ENCODE results near the gene TMEM198. TPM values are rescaled to one million over a fixed set of nuclear protein-coding genes. Genes with fewer than 3 reads are reported as not detected.

The TMEM198 gene
- total RNA-seq, 1 donor from 2014 or later: 7.6 TPM

DNA sequence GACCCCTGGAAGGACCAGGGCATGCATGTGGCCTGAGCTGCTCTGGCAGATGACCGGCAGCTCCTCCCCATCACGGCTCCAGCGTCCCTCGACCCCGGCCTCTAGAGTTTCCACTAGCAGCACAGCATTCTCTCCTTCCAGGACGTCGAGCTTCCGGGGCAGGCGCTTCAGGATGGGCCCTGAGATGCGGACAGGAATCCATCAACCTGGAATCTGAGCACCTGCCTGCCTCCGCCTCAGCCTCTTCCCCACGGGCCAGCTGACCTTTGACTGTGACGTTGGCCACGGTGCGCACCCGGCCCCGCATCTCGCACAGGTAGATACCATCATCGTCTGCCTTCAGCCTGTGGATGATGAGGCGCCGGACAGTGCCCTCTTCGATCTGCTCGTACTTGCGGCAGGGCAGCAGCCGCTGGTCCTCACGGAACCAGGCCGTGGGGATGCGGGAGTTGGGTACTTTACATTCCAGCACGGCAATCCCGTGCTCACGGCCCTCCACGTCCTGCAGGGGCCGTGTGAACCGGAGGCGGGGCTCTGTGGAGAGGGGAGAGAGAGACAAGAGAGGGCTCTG, 24.0 kb downstream of the TMEM198 start:
- Histone ChIP-seq H3K27me3 (ENCODE audit: control insufficient read depth, insufficient read depth, low read length) (peaks cover 2% of the 10 kb centered on the region), H3K4me3 (ENCODE audit: low read depth, low read length) (no peak overlapping the region), H3K36me3 (ENCODE audit: control insufficient read depth, insufficient read depth, low read length) (peaks cover 1% of the 10 kb centered on the region)
- no peak for TF ChIP-seq CTCF (IDR thresholded peaks at IDR 0.05; ENCODE audit: insufficient read depth, low read length, poor library complexity, severe bottlenecking)
- DNase-seq (ENCODE audit: low read depth): no peak

DNA sequence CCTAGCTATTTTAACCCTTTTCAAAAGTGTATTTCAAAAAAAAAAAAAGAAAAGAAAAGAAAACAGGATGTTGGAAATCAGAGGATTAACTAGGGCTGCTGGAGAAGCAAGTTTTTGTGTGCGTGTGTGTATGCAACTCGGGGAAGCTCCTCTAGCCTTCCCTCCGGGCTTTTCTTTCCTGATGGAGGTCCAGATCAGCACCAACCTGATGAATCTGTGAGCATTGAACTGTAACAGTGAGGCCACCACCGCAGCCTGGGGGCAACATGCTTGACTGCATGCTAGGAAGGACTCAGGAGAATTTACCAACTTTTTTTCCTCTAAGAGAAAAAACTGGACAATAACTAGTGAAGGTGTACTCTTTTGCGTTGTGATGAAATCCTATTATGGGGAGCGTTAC, 25.2 kb downstream of the TMEM198 start:
- no peak for DNase-seq (ENCODE audit: low read depth)
- Histone ChIP-seq H3K4me3 (ENCODE audit: low read depth, low read length) (no peak overlapping the region), H3K27me3 (ENCODE audit: control insufficient read depth, insufficient read depth, low read length) (no peaks in the 10 kb centered on the region), H3K36me3 (ENCODE audit: control insufficient read depth, insufficient read depth, low read length) (peaks cover 1% of the 10 kb centered on the region)
- no peak for TF ChIP-seq CTCF (IDR thresholded peaks at IDR 0.05; ENCODE audit: insufficient read depth, low read length, poor library complexity, severe bottlenecking)

GRCh38 chr2:219569635-219570034, 25.8 kb downstream of the TMEM198 start:
- H3K4me3 ChIP-seq (ENCODE audit: low read depth, low read length): peak overlapping the region; percentile 73
- no peak for DNase-seq (ENCODE audit: low read depth)
- TF ChIP-seq CTCF (IDR thresholded peaks at IDR 0.05; ENCODE audit: insufficient read depth, low read length, poor library complexity, severe bottlenecking): no peak

DNA sequence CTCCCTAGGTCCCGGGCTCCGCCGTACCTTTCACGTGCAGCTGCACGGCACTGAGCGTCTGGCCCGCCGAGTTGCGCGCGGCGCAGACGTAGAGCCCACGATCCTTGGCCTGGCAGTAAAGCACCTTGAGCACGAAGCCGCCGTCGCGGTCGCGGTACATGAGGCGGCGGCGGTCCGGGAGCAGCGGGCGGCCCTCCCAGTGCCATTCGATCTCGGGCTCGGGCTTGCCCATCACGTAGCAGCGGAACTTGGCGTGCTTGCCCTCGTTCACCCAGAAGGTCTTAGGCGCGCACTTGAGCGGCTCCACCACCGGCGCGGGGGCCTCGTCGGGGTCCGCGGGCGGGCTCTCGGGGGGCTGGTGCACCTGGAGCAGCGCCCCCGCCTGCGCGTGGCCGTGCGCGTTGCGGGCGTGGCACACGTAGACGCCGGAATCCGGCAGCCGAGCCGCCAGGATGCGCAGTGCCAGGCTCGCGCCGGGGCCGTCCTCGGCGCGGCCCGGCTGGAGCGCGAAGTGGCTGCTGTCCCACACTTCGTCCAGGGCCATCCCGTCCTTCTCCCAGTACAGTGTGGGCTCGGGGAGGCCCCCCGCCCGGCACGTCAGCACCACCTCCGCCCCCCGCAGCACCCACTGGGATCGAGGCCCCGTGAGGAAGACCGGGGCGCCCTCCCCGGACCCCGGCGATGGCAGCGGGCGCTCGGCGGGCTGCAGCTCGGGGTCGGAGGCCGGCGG, 26.5 kb downstream of the TMEM198 start:
- peaks cover 1% of the 10 kb centered on the region for H3K36me3 ChIP-seq (ENCODE audit: control insufficient read depth, insufficient read depth, low read length)
- no peak for TF ChIP-seq CTCF (IDR thresholded peaks at IDR 0.05; ENCODE audit: insufficient read depth, low read length, poor library complexity, severe bottlenecking)
- DNase-seq (ENCODE audit: low read depth): no peak
- no peaks in the 10 kb centered on the region for H3K27me3 ChIP-seq (ENCODE audit: control insufficient read depth, insufficient read depth, low read length)
- peak overlapping the region; percentile 73 for H3K4me3 ChIP-seq (ENCODE audit: low read depth, low read length)

More at GRCh38 chr2:219569635-219570034, 25.8 kb downstream of the TMEM198 start:
- Histone ChIP-seq H3K36me3 (ENCODE audit: control insufficient read depth, insufficient read depth, low read length) (peaks cover 1% of the 10 kb centered on the region), H3K27me3 (ENCODE audit: control insufficient read depth, insufficient read depth, low read length) (no peaks in the 10 kb centered on the region)

DNA sequence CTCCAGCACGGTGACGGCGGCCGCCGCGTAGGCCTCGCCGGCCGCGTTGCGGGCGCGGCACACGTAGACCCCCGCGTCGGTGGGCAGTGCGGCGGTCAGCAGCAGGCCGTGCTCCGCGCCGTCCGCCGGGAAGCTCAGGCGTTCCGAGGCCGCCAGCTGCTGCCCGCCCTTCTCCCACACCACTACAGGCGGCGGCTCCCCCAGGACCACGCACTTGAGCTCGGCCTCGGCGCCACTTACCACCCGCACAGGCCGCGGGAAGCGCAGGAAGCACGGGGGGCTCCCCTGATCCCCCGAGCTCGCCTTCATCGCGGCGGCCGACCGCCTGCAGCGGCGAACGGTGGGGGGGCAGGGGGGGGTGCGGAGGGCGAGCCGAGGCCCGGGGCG, 27.1 kb downstream of the TMEM198 start:
- Histone ChIP-seq H3K36me3 (ENCODE audit: control insufficient read depth, insufficient read depth, low read length) (no peaks in the 10 kb centered on the region), H3K4me3 (ENCODE audit: low read depth, low read length) (peak overlapping the region; percentile 73), H3K27me3 (ENCODE audit: control insufficient read depth, insufficient read depth, low read length) (no peaks in the 10 kb centered on the region)
- no peak for TF ChIP-seq CTCF (IDR thresholded peaks at IDR 0.05; ENCODE audit: insufficient read depth, low read length, poor library complexity, severe bottlenecking)
- DNase-seq (ENCODE audit: low read depth): no peak

Measured in kidney epithelial cell (primary cell).